ENCODE measurements around the gene SAMD7.

SAMD7 gene

DNA sequence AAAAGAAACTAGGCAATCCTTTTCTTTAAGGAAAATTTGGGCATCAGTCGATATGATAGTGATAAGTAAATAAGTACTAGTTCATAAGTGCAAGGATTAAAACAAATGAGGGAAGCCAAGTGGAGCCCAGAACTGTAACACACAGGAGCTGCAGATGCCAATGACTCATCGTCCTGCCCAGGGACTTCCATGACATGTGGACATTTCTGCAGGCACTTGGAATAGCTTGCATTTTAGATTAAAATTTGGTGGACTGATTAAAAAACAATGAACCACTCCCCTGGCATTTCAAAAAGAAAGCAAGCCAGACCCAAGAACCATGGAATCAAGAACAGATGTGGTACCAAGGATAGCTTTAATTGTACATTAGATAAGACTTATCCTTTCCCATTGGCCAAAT lies 2.9 kb downstream of the SAMD7 start:
- DNase-seq = no peak

DNA sequence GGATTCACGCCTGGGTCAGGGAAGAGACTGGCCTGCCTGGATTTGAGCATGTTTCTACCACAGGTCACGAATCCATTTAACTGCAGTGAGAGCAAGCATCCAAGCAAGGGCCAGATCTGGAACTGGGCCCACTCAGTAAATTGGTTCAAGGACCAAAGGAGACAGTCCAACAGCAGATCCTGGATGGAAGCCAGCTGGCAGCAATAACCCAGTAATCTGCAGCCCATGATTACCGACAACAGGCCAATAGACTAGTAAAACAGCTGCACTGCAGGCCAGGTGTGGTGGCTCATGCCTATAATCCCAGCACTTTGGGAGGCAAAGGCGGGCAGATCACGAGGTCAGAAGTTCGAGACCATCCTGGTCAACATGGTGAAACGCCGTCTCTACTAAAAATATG lies 11.8 kb downstream of the SAMD7 start:
- peak; percentile 29 to 74 for DNase-seq

DNA sequence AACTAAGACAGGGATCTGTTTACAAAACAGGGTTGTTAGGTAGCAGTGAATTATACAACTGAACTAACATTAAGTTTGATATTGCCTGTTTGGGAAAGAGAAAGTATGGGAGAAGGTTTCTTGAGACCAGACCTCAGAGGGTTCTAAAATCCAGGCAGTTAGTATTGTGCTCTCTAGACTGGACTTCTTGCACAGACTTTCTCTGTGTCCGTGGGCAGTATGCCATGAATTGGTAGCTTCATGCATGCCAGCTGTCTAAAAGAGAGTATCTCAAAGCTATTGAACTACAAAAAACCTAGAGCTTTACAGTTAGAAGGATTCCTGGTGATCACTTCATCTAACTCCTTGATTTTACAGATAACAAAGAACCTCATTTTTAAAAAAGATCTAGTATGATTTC lies 12.5 kb downstream of the SAMD7 start:
- DNase-seq = peak in 1 of 2 experiments; percentile 40

DNA sequence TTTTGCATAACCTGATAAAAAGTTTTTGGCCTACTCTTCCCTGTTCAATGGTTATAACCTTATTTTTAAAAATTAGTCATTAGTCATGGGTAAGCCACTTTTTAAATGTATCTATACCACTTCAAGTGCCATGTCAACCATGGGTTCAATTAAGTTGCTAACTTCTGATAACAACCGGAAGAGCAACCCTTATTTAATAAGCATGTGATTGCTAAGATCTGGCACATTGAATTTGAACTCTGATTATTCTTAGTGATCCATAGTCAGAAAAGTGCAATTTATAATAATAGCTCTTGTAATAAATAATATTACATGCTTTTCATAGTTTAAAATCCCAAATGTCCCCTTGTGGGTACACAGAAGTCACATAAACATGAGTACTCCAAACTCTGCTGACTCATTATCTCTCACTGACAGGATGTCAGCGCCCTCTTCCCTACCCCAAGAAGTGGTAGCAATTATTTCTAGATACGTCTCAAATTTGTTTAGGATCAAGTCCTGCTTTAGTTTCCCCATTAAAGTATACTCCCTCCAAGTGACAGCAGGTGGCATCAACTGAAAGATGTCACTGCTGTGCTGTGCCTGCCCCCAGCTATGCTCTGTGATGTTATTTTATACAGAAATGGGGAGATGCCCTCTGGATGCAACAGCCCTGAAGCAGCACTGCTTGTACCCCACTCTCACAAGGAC lies 18.6 kb downstream of the SAMD7 start:
- no peak for DNase-seq

DNA sequence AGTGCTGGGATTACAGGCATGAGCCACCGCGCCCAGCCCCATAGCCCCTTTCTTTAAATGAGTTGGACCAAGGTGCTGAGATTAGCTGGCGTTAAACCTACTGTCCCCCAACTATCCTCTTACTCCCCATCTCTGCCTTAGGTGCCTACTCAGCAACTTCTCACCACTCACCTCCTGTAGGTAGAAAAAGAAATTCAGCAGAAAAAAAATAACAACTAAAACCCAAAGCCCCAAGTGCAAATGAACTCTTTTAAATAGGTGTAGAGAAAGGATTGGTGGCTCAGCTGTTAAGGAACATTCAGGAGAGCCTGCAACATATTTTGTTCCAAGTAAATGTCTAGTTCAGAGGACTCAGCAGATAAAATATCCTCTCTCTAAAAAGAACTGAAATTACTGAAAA lies 19.5 kb downstream of the SAMD7 start:
- no peak for DNase-seq

DNA sequence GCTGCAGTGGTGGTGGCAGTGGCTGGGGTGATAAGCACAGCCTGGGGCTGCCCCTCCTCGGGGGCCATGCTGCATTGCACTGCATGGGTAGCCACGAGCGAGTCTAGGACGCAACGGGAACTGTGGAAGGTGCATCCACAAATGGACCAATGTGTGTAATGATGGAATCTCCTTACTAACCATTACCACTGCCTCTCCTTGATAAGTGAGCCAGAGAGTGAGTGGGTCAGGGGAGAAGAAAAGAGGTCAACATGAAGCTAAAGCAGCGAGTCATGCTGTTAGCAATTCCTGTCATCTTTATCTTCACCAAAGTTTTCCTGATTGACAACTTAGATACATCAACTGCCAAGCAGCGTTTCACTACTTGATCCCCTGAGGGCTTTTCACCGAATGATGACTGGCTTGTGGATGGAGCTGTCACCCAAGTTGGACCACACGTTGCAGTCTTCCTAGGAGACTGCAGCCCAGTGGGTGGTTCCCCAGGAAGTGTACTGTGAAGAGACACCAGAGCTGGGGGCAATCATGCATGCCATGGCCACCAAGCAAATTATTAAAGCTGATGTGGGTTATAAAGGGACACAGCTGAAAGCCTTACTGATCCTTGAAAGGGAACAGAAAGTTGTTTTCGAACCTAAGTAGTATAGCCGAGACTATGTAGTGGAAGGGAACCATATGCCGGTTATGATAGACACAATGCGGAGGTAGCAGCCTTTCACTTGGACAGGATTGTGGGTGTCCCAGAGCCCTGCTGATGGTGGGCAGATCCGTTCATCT lies 20.6 kb downstream of the SAMD7 start:
- no peak for DNase-seq

DNA sequence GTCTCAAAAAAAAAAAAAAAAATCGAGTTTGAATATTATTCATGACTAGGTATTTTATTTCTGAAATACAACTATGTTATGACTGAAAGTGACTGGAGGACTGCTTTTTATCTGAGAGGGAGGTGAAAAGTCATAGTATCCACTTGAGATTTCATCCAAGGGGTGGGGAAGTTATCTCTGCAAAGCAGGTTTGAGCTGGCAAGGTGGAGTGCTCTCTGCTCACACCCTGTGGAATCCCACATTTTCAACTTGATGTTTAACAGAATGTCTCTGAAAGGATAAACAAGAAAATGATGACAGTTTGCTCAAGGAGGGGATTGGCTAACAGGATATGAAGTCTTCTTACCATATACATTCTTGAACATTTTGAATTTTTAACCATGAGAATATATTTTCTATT lies 27.9 kb downstream of the SAMD7 start:
- no peak for DNase-seq

DNA sequence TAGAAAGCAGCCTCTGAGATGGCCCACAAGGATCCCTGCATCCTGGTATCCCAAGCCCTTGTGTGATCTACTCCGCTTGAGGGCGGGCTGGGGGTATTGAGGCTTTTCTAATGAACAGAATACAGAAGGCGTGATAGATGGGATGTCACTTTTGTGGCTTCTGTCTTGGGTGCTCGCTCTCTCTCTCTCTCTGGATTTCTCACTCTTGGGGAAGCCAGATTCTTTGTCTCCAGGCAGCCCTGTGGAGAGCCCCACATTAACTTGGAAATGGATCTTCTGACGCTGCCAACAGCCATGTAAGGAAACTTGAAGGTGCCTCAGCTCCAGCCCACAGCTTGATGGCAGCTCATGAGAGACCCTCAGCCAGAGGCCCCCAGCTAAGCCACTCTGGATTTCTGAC lies 28.4 kb downstream of the SAMD7 start:
- DNase-seq = no peak

DNA sequence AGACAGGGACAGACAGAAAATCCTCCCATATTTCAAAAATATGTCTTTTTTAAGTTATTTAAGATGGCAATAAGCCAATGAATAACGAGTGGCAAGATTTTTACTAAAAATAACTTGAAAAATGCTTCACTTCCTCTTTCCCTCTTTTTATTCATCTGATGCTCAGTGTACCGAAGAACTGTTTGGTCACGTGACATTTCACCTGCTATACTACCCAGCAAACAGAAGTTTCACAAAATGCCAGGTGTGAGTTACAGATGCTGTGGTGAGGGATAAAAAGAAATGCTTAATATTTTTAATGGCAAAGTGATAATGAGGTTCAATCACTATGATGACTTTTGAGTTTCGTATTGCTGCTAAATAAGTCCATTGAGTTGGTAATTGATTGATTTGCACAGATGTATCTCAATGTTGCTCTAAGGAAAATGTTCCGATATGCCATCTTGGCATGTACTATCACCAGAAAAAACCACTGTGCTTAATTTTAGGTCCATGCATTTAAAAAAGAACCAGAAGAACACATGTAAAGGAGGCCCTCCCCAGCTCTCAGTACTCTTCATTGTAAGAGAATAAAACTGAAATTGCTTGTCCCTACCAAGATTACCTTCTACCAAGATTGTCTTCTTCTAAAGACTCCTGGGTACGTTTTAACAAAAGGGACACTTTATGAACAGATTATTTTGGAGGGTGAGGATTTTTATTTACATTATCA lies 29.3 kb downstream of the SAMD7 start:
- no peak for DNase-seq

DNA sequence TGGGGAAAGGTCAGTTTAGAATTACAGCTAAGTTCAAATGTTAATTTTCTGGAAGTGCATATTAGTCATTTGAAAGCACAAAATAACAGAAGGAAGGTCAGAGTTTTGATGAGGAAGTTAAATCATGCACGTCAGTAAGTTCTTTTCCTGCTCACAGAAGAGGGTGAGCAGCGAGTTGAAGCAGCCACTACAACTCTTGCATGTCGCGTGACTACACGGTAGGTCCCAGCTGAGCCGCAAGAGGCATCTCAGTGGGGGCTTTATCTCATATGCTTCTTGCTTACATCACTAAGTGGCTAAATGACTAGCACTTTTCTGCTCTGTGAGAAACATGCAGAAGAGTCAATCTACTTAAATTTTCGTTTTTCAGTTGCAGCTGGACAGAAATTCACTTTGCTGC lies 33.9 kb downstream of the SAMD7 start:
- DNase-seq = no peak

DNA sequence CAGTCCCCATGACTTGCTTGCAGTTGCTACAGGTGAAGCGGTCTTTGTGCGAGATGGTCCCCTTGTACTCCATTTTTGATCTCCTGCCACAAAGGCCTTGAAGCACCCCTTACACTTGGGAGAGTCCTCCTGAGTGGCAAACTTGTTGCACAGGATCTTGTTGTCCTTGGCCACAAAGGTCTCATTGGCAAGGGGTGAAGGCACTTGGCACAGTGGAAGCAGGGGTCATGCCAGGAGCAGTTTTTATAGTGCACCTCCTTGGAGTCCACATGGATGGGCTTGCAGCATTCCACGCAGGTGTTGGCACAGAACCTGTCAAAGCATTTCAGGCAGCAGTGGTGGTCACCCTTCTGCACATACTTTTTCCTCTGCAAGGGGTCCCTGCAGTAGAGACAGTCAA lies 35.0 kb downstream of the SAMD7 start:
- DNase-seq = no peak

DNA sequence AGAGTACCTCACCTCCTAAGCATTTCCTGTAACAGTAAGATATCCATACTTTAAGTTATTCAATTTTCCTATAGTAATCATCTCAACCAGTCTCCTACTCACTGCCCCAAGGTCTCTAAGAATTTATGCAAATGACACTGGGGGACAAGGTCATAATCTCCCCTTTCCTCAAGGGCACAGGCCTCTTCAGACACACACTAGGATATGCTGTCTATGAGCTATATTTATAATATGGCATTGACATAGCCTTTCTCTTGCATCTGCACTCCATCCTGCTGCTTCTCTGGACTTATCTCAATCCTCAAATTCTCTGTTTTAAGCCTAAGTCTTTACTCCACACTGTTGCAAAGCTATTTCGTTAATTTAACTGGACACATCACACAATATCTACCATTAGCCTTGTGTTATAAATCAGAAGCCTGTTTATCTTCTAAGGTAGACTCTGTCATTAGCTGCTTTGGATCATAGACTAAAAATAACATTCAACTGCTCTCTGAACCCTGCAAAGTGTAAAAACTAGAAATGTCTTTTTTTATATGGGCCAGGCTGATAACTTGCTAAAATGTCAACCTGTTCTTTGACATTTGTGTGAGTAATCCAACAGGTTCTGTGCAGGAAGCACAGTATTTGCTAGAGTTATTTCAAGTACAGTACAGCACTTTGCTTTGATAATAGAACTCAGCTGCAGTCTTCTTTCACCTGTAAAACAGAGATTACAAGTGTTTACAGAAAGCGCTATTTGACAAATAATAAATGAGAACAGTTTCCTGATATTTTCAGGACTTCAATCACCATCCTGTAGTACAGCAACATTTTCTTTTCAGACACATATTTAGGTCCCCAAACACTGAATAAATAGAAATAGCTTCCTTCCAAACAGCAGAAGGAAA lies 37.4 kb downstream of the SAMD7 start:
- no peak for DNase-seq

DNA sequence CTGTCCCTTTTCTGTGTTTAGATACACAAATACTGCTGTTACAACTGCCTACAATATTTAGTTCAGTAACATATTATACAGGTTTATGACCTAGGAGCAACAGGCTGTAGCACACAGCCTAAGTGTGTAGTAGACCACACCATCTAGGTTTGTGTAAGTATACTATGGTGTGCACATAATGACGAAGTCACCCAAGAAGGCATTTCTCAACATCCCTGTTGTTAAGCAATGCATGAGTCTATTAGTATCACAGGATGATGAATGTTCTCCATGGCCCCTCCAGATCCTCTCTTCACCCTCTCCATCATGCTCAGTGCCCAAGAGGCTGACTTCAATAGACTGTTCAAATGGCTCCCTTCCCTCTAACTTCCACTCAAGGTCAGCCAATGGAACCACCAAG lies 40.7 kb downstream of the SAMD7 start:
- no peak for DNase-seq

DNA sequence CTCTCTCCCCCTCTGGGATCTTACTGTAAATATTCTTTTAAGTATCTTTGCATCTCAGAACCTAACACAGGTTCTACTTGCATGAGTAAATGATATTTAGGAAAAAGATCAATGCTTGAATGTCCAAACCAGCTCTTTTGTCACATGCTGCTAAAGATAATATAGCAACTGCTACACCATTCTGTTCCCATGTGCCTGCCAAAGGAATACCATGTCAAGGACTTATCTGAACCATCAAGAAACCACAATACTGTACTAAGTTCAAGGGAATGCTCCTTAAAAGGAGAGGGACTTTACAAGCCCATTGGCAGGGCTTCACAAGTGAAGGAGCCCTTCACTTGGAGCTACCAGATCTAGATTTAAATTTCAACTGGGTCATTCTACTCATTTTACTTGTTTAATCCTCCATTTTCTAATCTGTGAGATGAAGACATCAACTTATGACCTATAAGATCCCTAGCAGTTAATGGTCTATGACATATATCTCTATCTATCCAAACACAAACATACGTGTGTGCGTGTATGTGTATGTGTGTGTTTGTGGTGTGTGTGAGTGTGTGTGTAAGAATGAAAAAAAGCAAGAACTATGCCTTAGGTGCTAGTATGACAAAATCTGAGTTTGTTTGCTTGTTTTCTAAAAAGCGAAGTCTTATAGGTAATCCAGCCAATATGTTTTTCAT lies 42.2 kb downstream of the SAMD7 start:
- no peak for DNase-seq

DNA sequence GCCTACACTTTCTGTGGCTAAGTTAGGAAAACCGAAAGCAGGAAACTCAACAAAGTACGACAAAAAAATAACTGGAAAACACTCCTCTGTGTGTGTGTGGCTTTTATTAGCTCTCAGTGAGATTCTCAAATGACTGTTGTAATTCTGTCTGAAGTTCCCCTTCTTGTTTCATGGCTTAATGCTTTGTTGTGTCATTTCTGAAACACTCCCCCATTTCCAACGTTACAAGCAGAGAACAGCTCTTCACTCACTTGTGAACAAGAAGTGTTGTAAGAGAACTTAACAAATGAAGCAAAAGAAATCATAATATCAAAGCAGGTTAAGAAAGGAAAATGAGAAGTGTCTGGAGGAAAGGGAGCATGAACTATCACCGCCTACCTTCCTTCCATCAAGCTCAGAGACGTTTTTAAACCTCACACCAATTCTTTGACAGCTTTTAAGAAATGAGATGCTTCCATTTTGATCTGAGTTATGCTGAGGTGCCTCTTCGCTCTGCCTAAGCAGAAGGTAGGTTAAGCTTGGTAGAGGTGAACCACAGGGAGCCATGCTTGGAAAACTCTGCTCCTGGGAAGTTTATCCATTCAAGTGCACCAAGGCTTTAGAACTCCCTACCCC lies 42.9 kb downstream of the SAMD7 start:
- DNase-seq = no peak

DNA sequence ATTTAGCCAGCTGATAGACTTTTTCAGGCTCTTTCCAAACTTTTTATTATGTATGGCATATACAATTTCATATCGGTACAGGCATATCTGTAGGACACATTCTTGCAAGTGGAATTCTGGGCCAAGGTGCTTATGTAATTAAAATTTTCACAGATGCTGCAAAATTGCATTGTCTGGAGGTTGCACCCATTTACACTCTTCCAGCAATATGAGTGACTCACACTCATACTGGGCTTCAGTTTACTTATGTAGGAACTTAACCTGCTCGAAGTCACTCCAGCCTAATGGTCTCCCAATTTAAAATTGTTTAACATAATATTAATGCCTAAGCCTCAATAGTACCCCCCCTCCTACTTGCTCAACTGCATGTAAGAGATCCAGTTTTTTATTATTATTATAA lies 44.0 kb downstream of the SAMD7 start:
- no peak for DNase-seq

DNA sequence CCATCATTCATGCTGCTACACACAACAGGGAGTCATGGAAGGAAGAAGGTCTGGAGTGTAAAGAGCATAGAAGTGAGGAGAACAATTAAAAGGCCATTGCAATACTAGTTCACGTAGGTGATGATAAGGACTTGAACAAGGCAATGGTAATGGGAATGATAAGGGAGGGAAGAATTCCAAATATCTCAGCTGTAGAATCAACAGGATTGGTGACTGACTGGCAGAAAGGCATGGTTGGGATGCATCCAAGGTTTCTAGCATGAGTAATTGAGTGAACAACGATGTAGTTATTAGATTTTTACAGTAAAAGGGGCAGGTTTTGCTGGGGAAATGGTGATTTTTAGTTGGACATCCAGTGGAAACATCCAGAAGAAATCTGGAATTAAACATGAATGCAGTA lies 52.8 kb downstream of the SAMD7 start:
- DNase-seq = no peak

DNA sequence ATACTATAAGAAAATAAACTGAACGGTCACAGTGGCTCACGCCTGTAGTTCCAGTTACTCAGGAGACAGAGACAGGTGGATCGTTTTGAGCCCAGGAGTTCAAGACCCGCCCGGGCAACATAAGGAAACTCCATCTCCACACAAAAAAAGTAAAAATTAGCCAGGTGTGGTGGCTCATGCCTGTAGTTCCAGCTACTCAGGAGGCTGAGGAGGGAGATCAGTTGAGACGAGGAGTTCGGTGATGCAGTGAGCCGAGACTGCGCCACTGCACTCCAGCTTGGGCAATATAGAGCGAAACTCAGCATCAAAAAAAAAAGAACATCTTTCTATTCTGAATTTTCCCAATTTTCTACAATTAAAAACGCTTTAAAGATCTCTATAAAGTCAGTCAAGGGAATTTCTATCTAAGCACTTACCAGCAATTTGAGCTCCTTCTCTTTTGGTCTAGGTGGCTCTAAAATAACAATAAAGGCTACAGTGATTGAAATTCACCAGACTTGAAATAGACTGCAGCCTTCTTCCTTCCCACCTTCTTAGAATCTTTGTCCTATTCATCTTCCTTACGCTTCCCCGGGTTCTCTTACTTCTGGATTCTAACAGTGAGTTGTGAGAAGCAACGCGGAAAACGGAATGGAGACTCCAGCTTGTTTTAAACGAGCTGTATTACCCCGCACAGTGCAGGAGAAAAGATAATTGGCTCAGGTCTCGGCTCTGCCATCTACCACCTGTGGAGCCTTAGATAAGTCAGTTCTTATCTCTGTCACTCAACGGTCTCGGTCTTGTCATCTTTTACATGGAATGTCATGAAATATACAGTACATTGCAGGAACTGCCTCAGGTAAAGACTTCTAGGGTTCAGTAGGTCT lies 54.4 kb downstream of the SAMD7 start:
- DNase-seq = peak in 1 of 2 experiments; percentile 27

DNA sequence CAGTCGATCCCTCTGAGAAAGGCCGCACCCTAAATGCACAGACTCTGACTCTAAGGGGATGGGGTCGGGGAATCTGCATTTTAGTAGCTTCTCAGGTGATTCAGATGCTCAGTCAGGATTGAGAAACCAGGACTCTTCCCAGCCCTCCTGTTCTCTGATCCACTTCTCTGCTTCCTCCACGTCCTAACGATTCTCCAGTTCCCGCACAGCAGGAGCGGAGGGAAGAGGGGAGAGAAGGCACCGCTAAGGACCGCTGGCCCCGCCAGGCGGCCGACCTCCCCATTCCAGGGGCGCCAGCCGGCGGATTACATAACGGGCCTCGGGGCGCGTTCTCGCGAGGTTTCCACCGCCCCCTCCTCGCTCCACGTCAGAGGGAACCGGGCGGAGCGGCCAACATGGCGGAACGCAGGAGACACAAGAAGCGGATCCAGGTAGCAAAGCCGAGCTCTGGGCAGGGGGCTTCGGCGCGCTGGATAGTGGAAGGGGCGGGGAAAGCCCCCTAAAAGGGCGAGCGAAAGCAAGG lies 55.1 kb downstream of the SAMD7 start, which contains the start of gene SEC62:
Gene SEC62 (plus strand): TSS at position 380 of the 523 bp plus-strand sequence. CDS start 16 bp downstream, at position 396.
- DNase-seq = peak; percentile 88 to 97

Data from NCI-H446 (cell line).